H1 (cell line): ENCODE measurements around the gene L3MBTL2. TPM values are rescaled to one million over a fixed set of nuclear protein-coding genes. Genes with fewer than 3 reads are reported as not detected.

Experiments used
- CTCF ChIA-PET: fragments of 300-600 bp; sonication (Branson Sonifier 250); formaldehyde crosslinking; loops from one replicate; lab custom pipeline; 2021; ENCODE audit not compliant: partially characterized antibody; lab: Charles Lee
- POLR2A ChIA-PET: fragments of 300-600 bp; sonication (Branson Sonifier 250); formaldehyde crosslinking; loops from one replicate; lab custom pipeline; 2021; ENCODE audit warnings: inconsistent platforms; ENCODE audit not compliant: partially characterized antibody; lab: Charles Lee
- DNase-seq, 2 experiments: peaks; one replicate each; pipeline versions ENCODE4 v3.0.0 to v3.0.0-alpha.2; 2010 to 2022; ENCODE audit warnings: low spot score in 2 of 2, low read depth in 1 of 2, mixed read lengths in 1 of 2
- FAIRE-seq: peaks from 2 replicates; lab custom pipeline; 2011; peaks lifted over from hg19 to GRCh38; lab: Jason Lieb, UNC
- H2AFZ ChIP-seq: 2 replicates; pipeline ENCODE4 v1.8.1; 2012; ENCODE audit warnings: low read length, inconsistent platforms
- H2AK5ac ChIP-seq: 2 replicates; pipeline ENCODE4 v1.6.1; 2013; ENCODE audit warnings: low read depth, low read length
- H2BK120ac ChIP-seq: replicated peaks from 2 replicates; pipeline ENCODE3; 2013; ENCODE audit warnings: low read depth, low read length, inconsistent platforms
- H2BK12ac ChIP-seq: 2 replicates; pipeline ENCODE4 v1.6.1; 2013; ENCODE audit warnings: low read depth, low read length
- H2BK15ac ChIP-seq: 2 replicates; pipeline ENCODE4 v1.6.1; 2013; ENCODE audit warnings: low read length
- H2BK20ac ChIP-seq: 2 replicates; pipeline ENCODE4 v1.6.1; 2013; ENCODE audit warnings: low read length
- H2BK5ac ChIP-seq: 2 replicates; pipeline ENCODE4 v1.6.1; 2013; ENCODE audit warnings: low read depth, low read length
- H3K14ac ChIP-seq: 2 replicates; pipeline ENCODE4 v1.6.1; 2013; ENCODE audit warnings: inconsistent platforms; ENCODE audit not compliant: insufficient read length
- H3K18ac ChIP-seq: 2 replicates; pipeline ENCODE4 v1.6.1; 2013; ENCODE audit warnings: low read length; ENCODE audit errors: extremely low read depth
- H3K23ac ChIP-seq: 2 replicates; pipeline ENCODE4 v1.6.1; 2013; ENCODE audit warnings: inconsistent platforms; ENCODE audit not compliant: insufficient read length
- H3K23me2 ChIP-seq: 2 replicates; pipeline ENCODE4 v1.6.1; 2013; ENCODE audit warnings: low read depth, low read length
- H3K27ac ChIP-seq: 2 replicates; pipeline ENCODE4 v1.6.1; 2011; ENCODE audit warnings: low read depth, low read length, inconsistent platforms
- H3K27me3 ChIP-seq, 4 experiments: replicated peaks in 1 of 4; 1 replicate in 1 of 4; 2 replicates in 3 of 4; pipeline versions ENCODE4 v1.6.1 to v1.8.1; 2011 to 2013; ENCODE audit warnings: low read length in 3 of 4, mild to moderate bottlenecking in 3 of 4, inconsistent platforms in 2 of 4, mixed read lengths in 2 of 4, moderate library complexity in 1 of 4; ENCODE audit not compliant: control insufficient read depth in 3 of 4, insufficient read depth in 3 of 4; ENCODE audit errors: extremely low read depth in 1 of 4
- H3K36me3 ChIP-seq, 4 experiments: 2 replicates each; pipeline versions ENCODE4 v1.6.1 to v1.8.1; 2011 to 2013; ENCODE audit warnings: mild to moderate bottlenecking in 4 of 4, low read length in 3 of 4, moderate library complexity in 2 of 4, control low read depth in 1 of 4, inconsistent platforms in 1 of 4; ENCODE audit not compliant: insufficient read depth in 4 of 4, control insufficient read depth in 2 of 4
- H3K4ac ChIP-seq: replicated peaks from 2 replicates; pipeline ENCODE3; 2013; ENCODE audit warnings: low read length, low read depth, mixed read lengths, inconsistent platforms; ENCODE audit not compliant: insufficient read length
- H3K4me1 ChIP-seq, 4 experiments: replicated peaks in 1 of 4; 1 replicate in 1 of 4; 2 replicates in 3 of 4; pipeline versions ENCODE4 v1.6.1 to v1.8.1; 2011 to 2013; ENCODE audit warnings: low read length in 3 of 4, inconsistent platforms in 2 of 4, mixed read lengths in 1 of 4; ENCODE audit not compliant: insufficient read depth in 4 of 4, control insufficient read depth in 3 of 4
- H3K4me2 ChIP-seq, 2 experiments: 2 replicates each; pipeline versions ENCODE4 v1.6.1 to v1.8.1; 2011 to 2013; ENCODE audit warnings: low read depth in 2 of 2, low read length in 2 of 2, control low read depth in 1 of 2, inconsistent platforms in 1 of 2, mild to moderate bottlenecking in 1 of 2; ENCODE audit not compliant: insufficient read depth in 1 of 2
- H3K4me3 ChIP-seq, 4 experiments: fragments of 200-600, 300-600 bp in 1 of 4; sonication (generic), shearing (Covaris generic), sonication (Bioruptor Twin) in 1 of 4; 2 replicates each; pipeline versions ENCODE4 v1.5.1 to v1.8.1; 2011 to 2016; ENCODE audit warnings: low read length in 4 of 4, low read depth in 3 of 4, control low read depth in 2 of 4, inconsistent platforms in 2 of 4, mild to moderate bottlenecking in 2 of 4, mixed read lengths in 1 of 4, moderate library complexity in 1 of 4; ENCODE audit not compliant: insufficient read depth in 2 of 4; ENCODE audit errors: extremely low read depth in 1 of 4
- H3K56ac ChIP-seq: replicated peaks from 2 replicates; pipeline ENCODE3; 2013; ENCODE audit warnings: low read depth, mild to moderate bottlenecking, mixed read lengths, low read length, inconsistent platforms; ENCODE audit not compliant: insufficient read length
- H3K79me1 ChIP-seq: 2 replicates; pipeline ENCODE4 v1.6.1; 2013; ENCODE audit warnings: low read depth, low read length, control low read depth
- H3K79me2 ChIP-seq, 2 experiments: 2 replicates each; pipeline versions ENCODE4 v1.6.1 to v1.8.1; 2012 to 2013; ENCODE audit warnings: low read length in 2 of 2, mild to moderate bottlenecking in 2 of 2, inconsistent platforms in 1 of 2; ENCODE audit not compliant: insufficient read depth in 2 of 2, control insufficient read depth in 1 of 2
- H3K9ac ChIP-seq, 4 experiments: replicated peaks in 1 of 4; 1 replicate in 1 of 4; 2 replicates in 3 of 4; pipeline versions ENCODE4 v1.6.1 to v1.8.1; 2011 to 2013; ENCODE audit warnings: low read depth in 3 of 4, low read length in 3 of 4, control low read depth in 2 of 4, mild to moderate bottlenecking in 2 of 4, moderate library complexity in 2 of 4, inconsistent platforms in 1 of 4; ENCODE audit errors: extremely low read depth in 1 of 4
- H3K9me3 ChIP-seq, 2 experiments: 2 replicates each; pipeline versions ENCODE4 v1.6.1 to v1.8.1; 2012 to 2013; ENCODE audit warnings: mild to moderate bottlenecking in 2 of 2, moderate library complexity in 2 of 2, control low read depth in 1 of 2, inconsistent platforms in 1 of 2, low read depth in 1 of 2, low read length in 1 of 2, mixed read lengths in 1 of 2; ENCODE audit not compliant: insufficient read depth in 2 of 2
- H4K20me1 ChIP-seq, 2 experiments: replicated peaks in 1 of 2; 2 replicates each; pipeline versions ENCODE3 to v1.8.1; 2011 to 2013; ENCODE audit warnings: inconsistent platforms in 2 of 2, low read length in 2 of 2, mild to moderate bottlenecking in 1 of 2; ENCODE audit not compliant: insufficient read depth in 2 of 2, control insufficient read depth in 1 of 2
- H4K5ac ChIP-seq: 2 replicates; pipeline ENCODE4 v1.6.1; 2013; ENCODE audit warnings: low read length, low read depth, mixed read lengths, inconsistent platforms; ENCODE audit not compliant: insufficient read length
- H4K8ac ChIP-seq: 2 replicates; pipeline ENCODE4 v1.8.0; 2013; ENCODE audit warnings: mild to moderate bottlenecking, moderate library complexity, low read length, inconsistent platforms; ENCODE audit not compliant: insufficient read depth; ENCODE audit errors: extremely low read depth
- H4K91ac ChIP-seq: replicated peaks from 2 replicates; pipeline ENCODE3; 2013; ENCODE audit warnings: low read length, mixed read lengths, inconsistent platforms; ENCODE audit not compliant: insufficient read length
- CBX5 ChIP-seq: fragments of 300-800, 300-1000 bp; sonication (generic); IDR thresholded peaks from 2 replicates; pipeline ENCODE4 v1.7.1; 2016; ENCODE audit warnings: antibody characterized with exemption, low read length, low read depth
- CHD2 ChIP-seq: IDR thresholded peaks from 2 replicates; pipeline ENCODE4 v1.6.1; 2012; ENCODE audit warnings: low read length, improper control_type of control experiment
- HDAC2 ChIP-seq, 2 experiments: fragments of 300-600 bp in 1 of 2; sonication (generic) in 1 of 2; IDR thresholded peaks; 2 replicates each; pipeline ENCODE4 v1.6.1; 2011 to 2012; ENCODE audit warnings: low read depth in 2 of 2, low read length in 2 of 2, mild to moderate bottlenecking in 2 of 2, moderate library complexity in 2 of 2, borderline replicate concordance in 1 of 2, inconsistent platforms in 1 of 2
- PHF8 ChIP-seq: fragments of 200-600 bp; sonication (generic); conservative IDR thresholded peaks from 2 replicates; pipeline ENCODE4 v1.7.1; 2012; ENCODE audit warnings: low read depth, mild to moderate bottlenecking, inconsistent platforms, low read length, moderate library complexity
- POU5F1 ChIP-seq: IDR thresholded peaks from 2 replicates; pipeline ENCODE4 v1.6.1; 2011; ENCODE audit warnings: low read depth, mild to moderate bottlenecking, low read length, moderate library complexity
- RFX5 ChIP-seq: IDR thresholded peaks from 2 replicates; pipeline ENCODE4 v1.6.1; 2011; ENCODE audit warnings: low read depth, low read length, improper control_type of control experiment, borderline replicate concordance
- SIX5 ChIP-seq: IDR thresholded peaks from 2 replicates; pipeline ENCODE4 v1.6.1; 2011; ENCODE audit warnings: mild to moderate bottlenecking, low read depth, low read length
- WGBS, 2 experiments: shearing (Covaris generic) in 1 of 2; methylation state at CpG; one replicate each; pipeline versions ENCODE4 v1.1.6 to v1.1.7; 2013 to 2015; ENCODE audit warnings: low lambda C conversion rate in 2 of 2, mixed read lengths in 2 of 2, inconsistent platforms in 1 of 2, low coverage in 1 of 2, missing lambda C conversion rate in 1 of 2; ENCODE audit not compliant: insufficient replicate concordance in 2 of 2, insufficient coverage in 1 of 2, insufficient read length in 1 of 2; ENCODE audit errors: extremely low coverage in 1 of 2, missing lambda C conversion rate in 1 of 2; 5-methylcytosine and 5-hydroxymethylcytosine counted together
- polyA plus RNA-seq, 7 experiments: library from polyadenylated mRNA; depleted of rRNA in 3 of 7; stranded (reverse) in 5 of 7; unstranded in 2 of 7; fragments of >200 nt in 5 of 7; fragments of 200-250 nt in 2 of 7; gene quantifications; 1 replicate in 5 of 7; 2 replicates in 1 of 7; 4 replicates in 1 of 7; pipeline versions ENCODE4 v1.2.1 to v1.2.3, GENCODE V29; 2011 to 2013; ENCODE audit warnings: missing spikeins in 2 of 7, mixed read lengths in 2 of 7
- total RNA-seq: library from RNA; stranded (reverse); fragmentation: NEBNext Ultra II Directional; extraction: Animal tissue kit (Norgen Biotek cat#: 25700); gene quantifications from 2 replicates; pipeline ENCODE4 v1.2.1, GENCODE V29; 2021
- TF ChIP-seq, protein P1 (sequence below): IDR thresholded peaks from 2 replicates; pipeline ENCODE4 v1.6.1; 2012; ENCODE audit warnings: inconsistent platforms

The L3MBTL2 gene
- total and polyA plus RNA-seq, 2 of the 8 experiments (the other 6 are each of a cell fraction or from before 2014, with no cell fraction given) = 23.9 to 24.9 TPM

DNA sequence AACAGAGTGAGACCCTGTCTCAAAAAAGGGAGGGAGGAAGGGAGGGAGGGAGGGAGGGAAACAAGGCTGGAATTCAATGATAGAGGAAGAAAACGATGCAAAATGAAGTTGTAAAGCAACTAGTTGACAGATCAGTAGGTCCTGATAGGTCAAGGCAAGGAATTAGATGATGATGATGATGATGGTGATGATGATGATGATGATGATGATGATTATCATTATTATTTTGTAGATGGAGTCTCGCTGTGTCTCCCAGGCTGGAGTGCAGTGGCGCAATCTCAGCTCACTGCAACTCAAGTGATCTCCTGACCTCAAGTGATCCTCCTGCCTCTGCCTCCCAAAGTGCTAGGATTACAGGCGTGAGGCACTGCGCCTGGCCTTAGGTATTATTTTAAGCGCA is 11.3 kb upstream of the L3MBTL2 start:
- Histone ChIP-seq H3K9ac (no peak overlapping the region), H3K9me3 (no peaks in the 10 kb centered on the region), H3K79me2 (no peaks in the 10 kb centered on the region), H3K4me1 (peaks cover 0 to 2% (median under 1%) of the 10 kb centered on the region in 4 experiments; a peak in 1 of 7 replicates), H2BK20ac (no peak overlapping the region), H3K79me1 (no peaks in the 10 kb centered on the region), H3K4ac (no peak overlapping the region), H4K5ac (no peak overlapping the region), H2BK12ac (no peak overlapping the region), H3K36me3 (no peaks in the 10 kb centered on the region; a peak in 1 of 8 replicates), H3K23ac (no peak overlapping the region), H2AK5ac (no peak overlapping the region), H2BK15ac (no peak overlapping the region), H3K27ac (no peak overlapping the region), H3K18ac (no peak overlapping the region), H2BK5ac (no peak overlapping the region), H3K4me3 (no peak overlapping the region), H3K14ac (no peak overlapping the region), H4K8ac (no peak overlapping the region), H4K20me1 (no peaks in the 10 kb centered on the region), H4K91ac (no peak overlapping the region), H3K4me2 (no peak overlapping the region), H3K56ac (no peak overlapping the region), H2BK120ac (no peak overlapping the region), H3K23me2 (peaks cover 14% of the 10 kb centered on the region), H2AFZ (no peak overlapping the region), H3K27me3 (peaks cover 0 to 18% (median 13%) of the 10 kb centered on the region in 4 experiments; a peak in 6 of 7 replicates)
- ChIA-PET CTCF (interaction anchor here (0.6 to 1.2 kb wide), 2 partner anchors 9 to 61 kb away, joined by 3 read pairs; no protein-coding TSS in a partner anchor), POLR2A (interaction anchor here (4.1 to 6.4 kb wide), 2 partner anchors 9 to 13 kb away, joined by 19 to 30 read pairs; no protein-coding TSS in a partner anchor)
- DNase-seq (no peak), FAIRE-seq (no peak)
- TF ChIP-seq RFX5 (no peak), HDAC2 (IDR thresholded peaks at IDR 0.05; ENCODE audit: borderline replicate concordance in 1 of 2, low read depth in 2 of 2, low read length in 2 of 2) (no peak), CBX5 (no peak), SIX5 (no peak), CHD2 (no peak), PHF8 (no peak), POU5F1 (no peak)
- TF ChIP-seq, protein P1, sequence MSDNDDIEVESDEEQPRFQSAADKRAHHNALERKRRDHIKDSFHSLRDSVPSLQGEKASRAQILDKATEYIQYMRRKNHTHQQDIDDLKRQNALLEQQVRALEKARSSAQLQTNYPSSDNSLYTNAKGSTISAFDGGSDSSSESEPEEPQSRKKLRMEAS = no peak
- 93% methylated on average over 6 of the region's 6 CpGs; no CpG with 5 or more reads in 1 of the 2 experiments for WGBS, 2 experiments
